Ovary (tissue), 3 donors: ENCODE measurements around the gene MYL5.

Source experiments
- POLR2A ChIP-seq: fragments of 450-650 bp; IDR thresholded peaks from one replicate; pipeline ENCODE4 v1.6.1; 2017; ENCODE audit warnings: antibody characterized with exemption, mild to moderate bottlenecking, moderate library complexity
- TF ChIP-seq, protein P1 (sequence below), 3 donors: fragments of 450-650 bp in 2 of 3; fragments of 200-600 bp in 1 of 3; IDR thresholded peaks; one replicate each; pipeline versions ENCODE4 v1.5.1 to v1.8.0; 2016 to 2022; ENCODE audit warnings: antibody characterized with exemption in 3 of 3, mild to moderate bottlenecking in 1 of 3
- donor health status: DM: no; HTN: no; CAD: no.

- TF ChIP-seq, protein P1, sequence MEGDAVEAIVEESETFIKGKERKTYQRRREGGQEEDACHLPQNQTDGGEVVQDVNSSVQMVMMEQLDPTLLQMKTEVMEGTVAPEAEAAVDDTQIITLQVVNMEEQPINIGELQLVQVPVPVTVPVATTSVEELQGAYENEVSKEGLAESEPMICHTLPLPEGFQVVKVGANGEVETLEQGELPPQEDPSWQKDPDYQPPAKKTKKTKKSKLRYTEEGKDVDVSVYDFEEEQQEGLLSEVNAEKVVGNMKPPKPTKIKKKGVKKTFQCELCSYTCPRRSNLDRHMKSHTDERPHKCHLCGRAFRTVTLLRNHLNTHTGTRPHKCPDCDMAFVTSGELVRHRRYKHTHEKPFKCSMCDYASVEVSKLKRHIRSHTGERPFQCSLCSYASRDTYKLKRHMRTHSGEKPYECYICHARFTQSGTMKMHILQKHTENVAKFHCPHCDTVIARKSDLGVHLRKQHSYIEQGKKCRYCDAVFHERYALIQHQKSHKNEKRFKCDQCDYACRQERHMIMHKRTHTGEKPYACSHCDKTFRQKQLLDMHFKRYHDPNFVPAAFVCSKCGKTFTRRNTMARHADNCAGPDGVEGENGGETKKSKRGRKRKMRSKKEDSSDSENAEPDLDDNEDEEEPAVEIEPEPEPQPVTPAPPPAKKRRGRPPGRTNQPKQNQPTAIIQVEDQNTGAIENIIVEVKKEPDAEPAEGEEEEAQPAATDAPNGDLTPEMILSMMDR (IDR thresholded peaks at IDR 0.05) = no peak
- TF ChIP-seq POLR2A = peak; percentile 65
These were observed 31.1 kb downstream of the MYL5 start, which contains the start of gene PCGF3 for GRCh38 chr4:705278-706082.
